Chondrocyte (in vitro differentiated cells): Measurements from ENCODE around the gene RFNG. TPM values are rescaled to one million over a fixed set of nuclear protein-coding genes. Genes with fewer than 3 reads are reported as not detected.

Source experiments
- DNase-seq: peaks from one replicate; pipeline ENCODE4 v3.0.0; 2021; ENCODE audit warnings: mixed read lengths, low spot score
- H3K27ac Mint-ChIP-seq: one replicate; pipeline ENCODE4 v1.8.0; 2021; ENCODE audit warnings: mild to moderate bottlenecking, moderate library complexity, mixed read lengths; ENCODE audit not compliant: unreplicated experiment
- H3K27me3 Mint-ChIP-seq: 2 replicates; pipeline ENCODE4 v1.8.0; 2021; ENCODE audit warnings: low read depth, mixed read lengths
- H3K36me3 Mint-ChIP-seq: 2 replicates; pipeline ENCODE4 v1.8.0; 2021; ENCODE audit warnings: low read depth, mixed read lengths
- H3K4me1 Mint-ChIP-seq: 2 replicates; pipeline ENCODE4 v1.8.0; 2021; ENCODE audit warnings: low read depth, mild to moderate bottlenecking, mixed read lengths
- H3K4me3 Mint-ChIP-seq: one replicate; pipeline ENCODE4 v1.8.0; 2021; ENCODE audit warnings: mild to moderate bottlenecking, moderate library complexity, mixed read lengths; ENCODE audit not compliant: unreplicated experiment
- H3K9me3 Mint-ChIP-seq: 2 replicates; pipeline ENCODE4 v1.8.0; 2021; ENCODE audit warnings: low read depth, mixed read lengths
- total RNA-seq: library from RNA; stranded (reverse); gene quantifications from 3 replicates; pipeline ENCODE4 v1.2.1, GENCODE V29; 2021
- TF ChIP-seq, protein P1 (sequence below): fragments of 200-600 bp; sonication (generic); IDR thresholded peaks from 2 replicates; pipeline ENCODE4 v1.5.0; 2021; ENCODE audit warnings: antibody characterized with exemption, mild to moderate bottlenecking, moderate library complexity

Gene RFNG
- total RNA-seq, 1 donor from 2014 or later: 47.4 TPM

DNA sequence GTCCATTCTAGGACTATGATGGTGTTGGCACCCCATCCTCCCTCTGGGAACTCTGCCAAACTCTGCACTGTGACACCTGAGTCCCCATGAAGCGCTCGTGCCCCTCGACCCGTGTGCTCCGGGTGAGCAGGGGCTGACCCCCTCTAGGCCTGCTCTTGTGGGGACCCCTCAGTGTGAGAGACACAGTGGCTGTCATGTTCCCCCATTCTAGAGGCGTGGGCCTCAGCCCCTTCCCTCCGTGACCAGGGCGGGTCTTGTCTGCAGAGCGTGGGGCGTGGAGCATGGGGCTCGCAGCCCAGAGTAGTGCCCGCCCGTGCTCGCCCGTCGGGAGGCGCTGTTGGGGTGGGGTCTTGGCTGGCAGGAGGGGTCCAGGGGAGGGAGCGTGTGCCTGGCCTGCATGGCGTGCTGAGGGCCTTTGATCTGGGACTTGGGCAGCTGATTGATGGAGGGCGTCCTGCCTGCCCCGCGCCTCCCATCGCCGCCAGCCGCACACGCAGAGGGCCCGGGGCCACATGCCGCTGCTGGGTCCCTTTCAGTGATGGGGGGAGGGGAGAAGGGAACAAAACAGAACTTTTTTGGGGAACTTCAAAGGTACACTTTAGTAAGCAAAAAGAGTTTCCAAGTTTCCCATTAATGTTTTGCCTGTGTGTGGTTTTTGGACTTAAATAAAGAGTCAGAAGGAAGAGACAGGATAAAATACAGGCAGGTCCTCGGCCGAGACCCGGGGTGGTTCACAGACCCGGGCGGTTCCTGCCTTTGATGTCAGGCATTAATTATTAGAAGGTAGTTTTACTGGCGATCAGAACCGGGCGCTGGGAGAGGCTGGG is 51.4 kb downstream of the RFNG start:
- no peaks in the 10 kb centered on the region for H3K27me3 Mint-ChIP-seq
- peaks cover 7% of the 10 kb centered on the region for H3K36me3 Mint-ChIP-seq
- H3K4me1 Mint-ChIP-seq: peaks cover 14% of the 10 kb centered on the region
- no peak for DNase-seq
- no peak overlapping the region for H3K27ac Mint-ChIP-seq
- TF ChIP-seq, protein P1, sequence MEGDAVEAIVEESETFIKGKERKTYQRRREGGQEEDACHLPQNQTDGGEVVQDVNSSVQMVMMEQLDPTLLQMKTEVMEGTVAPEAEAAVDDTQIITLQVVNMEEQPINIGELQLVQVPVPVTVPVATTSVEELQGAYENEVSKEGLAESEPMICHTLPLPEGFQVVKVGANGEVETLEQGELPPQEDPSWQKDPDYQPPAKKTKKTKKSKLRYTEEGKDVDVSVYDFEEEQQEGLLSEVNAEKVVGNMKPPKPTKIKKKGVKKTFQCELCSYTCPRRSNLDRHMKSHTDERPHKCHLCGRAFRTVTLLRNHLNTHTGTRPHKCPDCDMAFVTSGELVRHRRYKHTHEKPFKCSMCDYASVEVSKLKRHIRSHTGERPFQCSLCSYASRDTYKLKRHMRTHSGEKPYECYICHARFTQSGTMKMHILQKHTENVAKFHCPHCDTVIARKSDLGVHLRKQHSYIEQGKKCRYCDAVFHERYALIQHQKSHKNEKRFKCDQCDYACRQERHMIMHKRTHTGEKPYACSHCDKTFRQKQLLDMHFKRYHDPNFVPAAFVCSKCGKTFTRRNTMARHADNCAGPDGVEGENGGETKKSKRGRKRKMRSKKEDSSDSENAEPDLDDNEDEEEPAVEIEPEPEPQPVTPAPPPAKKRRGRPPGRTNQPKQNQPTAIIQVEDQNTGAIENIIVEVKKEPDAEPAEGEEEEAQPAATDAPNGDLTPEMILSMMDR: no peak
- H3K4me3 Mint-ChIP-seq: no peak overlapping the region
- no peaks in the 10 kb centered on the region for H3K9me3 Mint-ChIP-seq

DNA sequence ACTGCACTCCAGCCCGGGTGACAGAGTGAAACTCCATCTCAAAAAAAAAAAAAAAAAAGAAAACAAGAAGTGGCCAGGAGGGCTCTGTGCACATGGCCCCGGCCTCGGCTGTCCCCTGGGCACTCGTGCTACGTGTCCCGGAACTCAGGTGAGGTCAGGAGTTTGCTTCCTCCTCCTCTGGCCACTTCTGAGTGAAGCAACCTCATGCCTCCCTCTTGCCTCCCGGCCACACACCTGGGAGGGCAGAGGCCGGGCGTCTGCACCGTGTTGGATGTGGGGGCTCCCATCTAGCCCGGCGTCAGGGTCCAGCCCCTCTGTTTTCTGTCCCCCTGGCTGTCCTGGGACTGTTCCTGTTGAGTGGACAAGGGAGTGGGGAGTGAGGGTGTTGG is 52.0 kb downstream of the RFNG start:
- no peak for DNase-seq
- TF ChIP-seq, protein P1: no peak
- Mint-ChIP-seq H3K27me3 (no peaks in the 10 kb centered on the region), H3K9me3 (no peaks in the 10 kb centered on the region), H3K27ac (no peak overlapping the region), H3K36me3 (peaks cover 7% of the 10 kb centered on the region), H3K4me1 (peaks cover 14% of the 10 kb centered on the region), H3K4me3 (no peak overlapping the region)

DNA sequence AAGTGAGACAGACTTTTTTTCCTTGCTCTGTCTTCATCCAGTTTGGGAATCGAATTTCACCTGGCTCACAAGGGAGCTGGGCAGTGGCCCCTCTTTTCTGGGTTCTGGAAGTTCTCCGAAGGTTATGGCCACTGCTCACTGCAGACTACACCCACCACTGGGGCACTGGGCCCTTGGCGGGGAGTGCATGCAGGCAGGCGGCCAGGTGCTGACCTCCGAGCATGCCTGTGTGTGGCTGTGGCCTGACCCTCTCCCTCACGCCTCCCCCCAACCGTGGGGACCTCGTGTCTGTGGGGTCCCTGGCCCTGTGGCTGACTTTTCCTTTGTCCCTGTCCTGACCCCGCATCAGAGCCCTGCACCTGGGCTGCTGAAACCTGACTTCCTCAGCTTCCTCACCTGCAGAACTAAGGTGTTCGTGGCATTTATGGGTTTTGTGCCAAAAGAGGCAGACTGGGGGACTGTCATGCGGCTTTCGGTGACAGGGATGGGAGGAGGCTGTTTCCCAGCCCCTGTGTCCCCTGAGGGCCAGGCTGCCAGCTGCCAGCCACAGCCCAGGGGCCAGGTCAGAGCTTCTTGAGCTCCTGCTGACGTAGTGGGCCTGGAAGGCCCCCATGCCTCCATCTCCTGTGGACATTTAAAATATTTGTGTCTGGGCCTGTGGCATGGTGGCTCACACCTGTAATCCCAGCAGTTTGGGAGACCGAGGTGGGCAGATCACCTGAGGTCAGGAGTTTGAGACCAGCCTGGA is 52.7 kb downstream of the RFNG start:
- Mint-ChIP-seq H3K27me3 (no peaks in the 10 kb centered on the region), H3K9me3 (no peaks in the 10 kb centered on the region), H3K27ac (no peak overlapping the region), H3K4me3 (no peak overlapping the region), H3K36me3 (peaks cover 7% of the 10 kb centered on the region), H3K4me1 (peaks cover 11% of the 10 kb centered on the region)
- TF ChIP-seq, protein P1: no peak
- no peak for DNase-seq

DNA sequence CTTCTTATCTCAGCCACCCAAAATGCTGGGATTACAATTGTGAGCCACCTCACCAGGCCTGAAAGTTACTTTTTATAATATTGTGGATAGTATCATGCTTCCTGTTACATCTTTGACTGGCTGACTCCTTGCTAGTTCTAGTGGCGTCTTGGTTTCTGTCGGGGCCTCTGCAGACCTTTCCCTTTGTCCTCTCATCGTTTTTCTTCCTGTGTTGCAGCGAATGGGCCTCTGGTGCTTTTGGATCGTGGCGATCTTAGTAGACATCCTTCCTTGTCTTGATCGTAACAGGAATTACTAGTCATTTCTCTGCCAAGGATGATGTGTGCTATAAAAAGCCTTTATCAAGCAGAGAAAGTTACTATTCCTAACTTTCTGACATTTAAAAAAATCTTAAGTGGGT is 53.4 kb downstream of the RFNG start:
- peaks cover 5% of the 10 kb centered on the region for H3K4me1 Mint-ChIP-seq
- peaks cover 7% of the 10 kb centered on the region for H3K36me3 Mint-ChIP-seq
- H3K9me3 Mint-ChIP-seq: no peaks in the 10 kb centered on the region
- DNase-seq: no peak
- no peak overlapping the region for H3K4me3 Mint-ChIP-seq
- no peaks in the 10 kb centered on the region for H3K27me3 Mint-ChIP-seq
- H3K27ac Mint-ChIP-seq: no peak overlapping the region
- TF ChIP-seq, protein P1: no peak

Other genes starting within 250 kb of the RFNG start
- gene GCGR, start 247.7 kb downstream of the RFNG start, total RNA-seq: not detected in 3 replicates
- 122 to 133 TPM (median 131 TPM) in 3 replicates for gene MCRIP1, start 218.5 kb downstream of the RFNG start, total RNA-seq
- gene PPP1R27, start 216.8 kb downstream of the RFNG start, total RNA-seq: not detected in 3 replicates
- 958 to 1,257 TPM (median 1,012 TPM) in 3 replicates for gene P4HB, start 191.3 kb downstream of the RFNG start, total RNA-seq
- gene ARHGDIA, start 180.5 kb downstream of the RFNG start, total RNA-seq: 452 to 481 TPM (median 476 TPM) in 3 replicates
- 56.0 to 73.7 TPM (median 59.8 TPM) in 3 replicates for gene ALYREF, start 160.2 kb downstream of the RFNG start, total RNA-seq
- 120 to 132 TPM (median 122 TPM) in 3 replicates for gene ANAPC11, start 160.1 kb downstream of the RFNG start, total RNA-seq
- 0.48 to 1.3 TPM (median 1.3 TPM) in 3 replicates for gene NPB, start 149.6 kb downstream of the RFNG start, total RNA-seq
- 28.5 to 32.5 TPM (median 28.8 TPM) in 3 replicates for gene PCYT2, start 140.4 kb downstream of the RFNG start, total RNA-seq
- gene SIRT7, start 133.6 kb downstream of the RFNG start, total RNA-seq: 14.5 to 16.0 TPM (median 15.8 TPM) in 3 replicates
- gene MAFG, start 124.1 kb downstream of the RFNG start, total RNA-seq: 28.3 to 38.1 TPM (median 37.8 TPM) in 3 replicates
- 154 to 235 TPM (median 224 TPM) in 3 replicates for gene PYCR1, start 114.5 kb downstream of the RFNG start, total RNA-seq
- gene MYADML2, start 104.6 kb downstream of the RFNG start, total RNA-seq: not detected in 3 replicates
- 0.29 TPM in 1 of 3 replicates, not detected in the others for gene NOTUM, start 90.6 kb downstream of the RFNG start, total RNA-seq
- 30.4 to 36.9 TPM (median 36.1 TPM) in 3 replicates for gene ASPSCR1, start 74.2 kb downstream of the RFNG start, total RNA-seq
- gene CENPX, start 28.9 kb downstream of the RFNG start, total RNA-seq: 18.1 to 25.1 TPM (median 19.2 TPM) in 3 replicates
- gene LRRC45, start 28.5 kb downstream of the RFNG start, total RNA-seq: 7.9 to 12.8 TPM (median 8.2 TPM) in 3 replicates
- 14.9 to 32.7 TPM (median 32.3 TPM) in 3 replicates for gene RAC3, start 20.1 kb downstream of the RFNG start, total RNA-seq
- gene DCXR, start 14.1 kb downstream of the RFNG start, total RNA-seq: 52.8 to 59.8 TPM (median 58.2 TPM) in 3 replicates
- gene GPS1, start 87 bp upstream of the RFNG start, total RNA-seq: 79.8 to 103 TPM (median 82.8 TPM) in 3 replicates
- 64.0 to 78.4 TPM (median 68.4 TPM) in 3 replicates for gene DUS1L, start 14.0 kb upstream of the RFNG start, total RNA-seq
- 132 to 145 TPM (median 141 TPM) in 3 replicates for gene FASN, start 46.4 kb upstream of the RFNG start, total RNA-seq
- gene CCDC57, start 161.0 kb upstream of the RFNG start, total RNA-seq: 23.5 to 39.8 TPM (median 24.1 TPM) in 3 replicates
- gene SLC16A3, start 177.2 kb upstream of the RFNG start, total RNA-seq: 53.3 to 206 TPM (median 189 TPM) in 3 replicates
- gene CSNK1D, start 221.9 kb upstream of the RFNG start, total RNA-seq: 93.0 to 94.5 TPM (median 93.9 TPM) in 3 replicates